GM18499 (cell line): ENCODE data around the gene PLEKHD1.
"Not testable (repeated sequence)": the region's sequence is repeated elsewhere in the genome, so short reads cannot be mapped to it uniquely, and the experiment has no call there.

Experiments
- ATAC-seq: cut with Tn5 transposase; IDR thresholded peaks from one replicate; pipeline ENCODE4 v1.9.1; 2021; ENCODE audit warnings: moderate number of reproducible peaks; ENCODE audit not compliant: insufficient read depth, unreplicated experiment

PLEKHD1 gene

DNA sequence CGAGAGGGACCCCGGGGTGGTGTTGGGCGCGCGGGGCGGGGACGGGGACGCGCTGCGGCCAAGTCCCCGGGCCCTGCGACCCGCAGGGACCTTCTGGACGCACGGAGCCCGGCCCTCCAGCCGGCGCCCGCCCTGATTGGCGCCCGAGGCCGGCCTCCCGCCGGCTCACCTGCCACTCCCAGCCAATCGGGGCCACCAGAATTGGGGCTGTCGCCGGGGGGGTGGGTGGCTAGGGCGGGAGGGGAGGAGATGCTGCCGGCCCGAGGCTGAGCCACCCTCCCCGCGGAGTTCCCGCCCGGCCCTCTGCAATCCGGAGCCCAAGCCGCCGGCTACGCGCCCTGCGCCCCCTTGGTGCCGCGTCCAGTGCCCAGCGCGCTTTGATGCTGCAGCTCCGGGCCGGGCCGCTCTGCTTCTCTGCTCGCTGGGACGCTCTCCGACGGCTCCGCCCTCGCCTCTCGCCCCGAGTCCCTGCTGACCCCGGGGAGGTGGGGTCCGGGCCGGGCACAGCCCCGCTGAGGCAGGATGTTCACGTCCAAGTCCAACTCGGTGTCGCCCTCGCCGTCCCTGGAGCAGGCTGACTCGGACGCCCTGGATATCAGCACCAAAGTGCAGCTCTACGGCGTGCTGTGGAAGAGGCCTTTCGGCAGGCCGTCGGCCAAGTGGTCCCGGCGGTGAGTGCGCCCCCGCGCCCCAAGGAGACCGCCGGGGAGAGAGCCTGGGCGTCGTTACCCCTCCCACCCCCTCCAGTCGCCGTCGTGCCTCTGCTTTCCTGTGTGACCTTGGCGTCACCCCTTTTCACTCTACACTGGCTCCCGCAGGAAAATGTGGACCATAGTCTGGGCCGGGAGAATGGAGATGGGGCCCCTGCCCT is at the start of gene PLEKHD1:
PLEKHD1 (plus strand) TSS at position 285 of the 871 bp plus-strand sequence; CDS start at position 523, 238 bp downstream.
- no peak for ATAC-seq

DNA sequence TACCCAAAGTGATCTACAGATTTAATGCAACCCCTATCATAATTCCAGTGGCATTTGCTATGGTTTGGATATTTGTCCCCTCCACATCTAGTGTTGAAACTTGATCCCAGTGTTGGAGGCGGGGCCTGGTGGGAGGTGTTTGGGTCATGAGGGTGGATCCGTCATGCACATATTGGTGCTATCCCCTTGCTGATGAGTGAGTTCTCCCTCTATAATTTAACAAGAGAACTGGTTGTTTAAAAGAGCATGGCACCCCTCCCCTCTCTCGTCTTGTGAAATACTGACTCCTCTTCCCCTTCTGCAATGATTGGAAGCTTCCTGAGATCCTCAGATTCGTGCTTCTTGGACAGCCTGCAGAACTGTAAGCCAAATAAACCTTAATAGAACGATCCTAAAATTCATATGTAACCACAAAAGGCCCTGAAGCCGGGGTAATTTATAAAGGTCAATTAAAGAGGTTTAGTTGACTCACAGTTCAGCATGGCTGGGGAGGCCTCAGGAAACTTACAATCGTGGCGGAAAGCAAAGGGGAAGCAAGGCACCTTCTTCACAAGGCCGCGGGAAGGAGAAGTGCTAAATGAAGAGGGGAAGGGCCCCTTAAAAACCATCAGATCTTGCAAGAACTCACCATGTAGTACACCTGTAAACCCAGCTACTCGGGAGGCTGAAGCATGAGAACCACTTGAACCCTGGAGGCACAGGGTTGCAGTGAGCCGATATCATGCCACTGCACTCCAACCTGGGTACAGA is 44.8 kb upstream of the PLEKHD1 start:
- no peak for ATAC-seq

DNA sequence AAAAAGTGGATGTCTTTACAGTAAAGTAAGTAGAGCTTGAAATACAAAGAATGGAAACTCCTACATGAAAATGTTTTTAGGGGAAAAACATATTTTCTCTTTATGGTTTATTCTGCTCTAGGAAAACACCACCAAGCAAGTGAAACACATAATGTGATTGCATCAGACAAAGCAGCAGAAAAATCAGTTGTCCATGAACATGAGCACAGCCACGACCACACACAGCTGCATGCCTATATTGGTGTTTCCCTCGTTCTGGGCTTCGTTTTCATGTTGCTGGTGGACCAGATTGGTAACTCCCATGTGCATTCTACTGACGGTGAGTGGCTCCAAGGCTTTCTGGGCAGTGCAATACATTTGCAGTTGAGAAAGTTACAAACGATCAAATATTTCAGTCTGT is 42.6 kb upstream of the PLEKHD1 start:
- ATAC-seq = no peak

DNA sequence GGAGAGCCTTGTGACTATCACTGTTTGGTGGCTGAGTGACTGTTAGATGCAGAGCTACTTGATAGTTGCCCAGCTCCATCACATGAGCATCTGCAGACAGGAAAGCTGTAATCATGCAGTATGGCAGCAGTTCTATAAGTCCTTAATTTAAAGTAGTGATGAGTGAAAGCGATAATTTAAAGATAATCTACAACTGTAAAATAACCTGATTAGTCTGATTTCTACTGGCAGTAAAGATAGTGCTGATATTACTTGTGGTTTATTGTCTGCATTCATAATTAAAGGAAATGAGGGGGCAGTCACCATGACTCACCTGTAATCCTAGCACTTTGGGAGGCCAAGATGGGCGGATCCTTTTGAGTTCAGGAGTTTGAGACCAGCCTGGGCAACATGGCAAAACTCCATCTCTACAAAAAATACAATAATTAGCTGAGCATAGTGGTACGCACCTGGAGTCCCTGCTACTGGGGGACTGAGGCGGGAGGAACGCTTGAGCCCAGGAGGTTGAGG is 41.2 kb upstream of the PLEKHD1 start:
- ATAC-seq = no peak

GRCh38 chr14:69449216-69449615 is 35.3 kb upstream of the PLEKHD1 start:
- no peak for ATAC-seq

DNA sequence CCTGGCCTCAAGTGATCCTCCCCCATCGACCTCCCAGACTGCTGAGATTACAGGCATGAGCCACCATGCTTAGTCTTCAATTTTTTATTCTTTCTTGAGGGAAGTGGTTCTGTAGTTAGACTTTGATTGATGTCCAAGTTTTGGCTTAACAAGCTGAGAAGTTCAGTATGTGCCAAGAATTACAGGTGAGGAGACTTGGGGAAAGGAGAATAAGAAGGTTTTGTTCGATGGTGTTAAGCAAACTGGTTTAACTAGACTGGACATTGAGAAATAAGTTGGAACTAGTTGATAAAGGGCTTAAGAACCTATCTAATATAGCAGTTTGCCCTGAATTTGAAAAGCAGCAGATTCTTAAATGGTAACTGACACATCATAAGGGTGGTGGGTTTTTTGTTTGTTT is 32.6 kb upstream of the PLEKHD1 start:
- ATAC-seq = no peak

GRCh38 chr14:69458350-69458749 is 26.2 kb upstream of the PLEKHD1 start:
- ATAC-seq = no peak

- no peak for ATAC-seq
These were observed 25.4 kb upstream of the PLEKHD1 start for GRCh38 chr14:69459122-69459521.

- ATAC-seq = no peak
These were observed 24.3 kb upstream of the PLEKHD1 start for GRCh38 chr14:69460093-69460701.

GRCh38 chr14:69464379-69464778 is 20.1 kb upstream of the PLEKHD1 start:
- ATAC-seq = no peak

DNA sequence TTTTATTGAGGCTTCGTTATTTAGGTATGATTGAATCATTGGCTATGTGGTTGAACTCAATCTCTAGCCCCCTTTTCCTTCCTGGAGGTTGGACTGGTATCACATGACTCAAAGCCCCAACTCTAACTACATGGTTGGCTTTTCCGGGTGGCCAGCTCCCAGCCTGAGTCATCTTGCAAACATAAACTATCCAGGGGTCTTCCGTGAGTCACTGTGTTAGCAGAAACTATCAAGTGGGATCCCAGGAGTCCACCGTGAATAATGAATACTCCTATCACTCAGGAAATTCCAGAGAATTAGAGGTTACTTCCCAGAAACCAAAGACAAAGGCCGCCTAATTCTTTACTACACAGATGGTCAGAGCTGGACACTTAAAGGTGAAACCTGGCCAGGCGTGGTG is 19.7 kb upstream of the PLEKHD1 start:
- no peak for ATAC-seq

GRCh38 chr14:69468949-69469348 is 15.6 kb upstream of the PLEKHD1 start:
- no peak for ATAC-seq

DNA sequence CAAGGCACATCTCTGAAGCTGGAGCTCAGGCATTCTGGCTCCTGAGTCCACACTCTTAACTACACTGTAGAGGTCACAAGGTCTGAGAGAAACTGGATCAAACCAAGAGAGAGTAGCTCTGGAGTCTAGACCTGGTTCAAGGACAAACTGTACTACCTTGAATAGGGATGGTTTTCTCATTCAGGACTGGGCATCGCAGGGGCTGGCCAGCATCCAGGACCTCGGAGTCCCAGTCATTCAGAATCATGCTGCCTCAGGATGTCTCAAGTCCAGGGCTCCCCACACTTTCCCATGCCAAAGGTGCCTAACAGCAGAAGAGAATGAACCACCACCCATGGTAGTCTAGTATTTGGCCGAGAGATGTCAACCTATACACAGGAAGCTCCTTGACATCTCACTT is 13.1 kb upstream of the PLEKHD1 start:
- ATAC-seq = no peak

GRCh38 chr14:69471916-69472315 is 12.6 kb upstream of the PLEKHD1 start:
- ATAC-seq = no peak

DNA sequence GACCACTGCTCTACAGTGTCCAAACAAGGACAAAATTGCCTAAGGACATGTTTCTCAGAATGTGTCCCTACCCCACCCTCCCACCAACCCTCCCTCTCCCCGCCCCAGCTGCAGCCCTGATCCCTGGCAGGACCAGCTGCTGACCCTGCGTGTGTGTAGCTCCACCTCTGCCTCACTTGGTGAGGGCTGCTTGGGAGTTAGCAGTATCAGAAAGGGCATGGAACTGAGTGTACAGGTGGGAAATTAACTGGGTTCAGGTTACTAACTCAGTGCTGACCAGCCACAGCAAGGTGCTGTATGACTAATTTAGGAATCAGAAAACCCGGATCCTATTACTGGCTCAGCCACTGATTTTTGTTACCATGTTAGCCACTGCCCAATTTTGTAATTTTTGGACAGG is 11.3 kb upstream of the PLEKHD1 start:
- no peak for ATAC-seq

DNA sequence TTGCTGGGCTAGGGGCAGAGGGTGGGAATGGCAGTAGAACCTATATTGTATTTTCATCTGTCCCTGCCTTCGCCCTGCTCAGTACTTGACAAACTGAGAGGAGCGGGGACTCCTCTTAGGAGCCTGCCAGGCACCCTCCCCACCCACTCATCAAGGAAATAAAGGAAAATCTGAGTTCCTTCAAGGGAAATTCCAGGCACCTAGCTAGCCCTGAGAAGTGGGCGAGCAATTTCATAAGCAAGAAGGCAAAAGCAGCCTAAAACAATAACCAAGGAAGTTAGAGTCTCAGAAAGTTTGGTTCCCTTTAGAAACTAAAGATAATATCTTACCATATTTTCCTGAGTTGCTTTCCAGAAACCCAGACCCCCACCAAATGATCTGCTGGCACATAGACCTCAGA is 10.6 kb upstream of the PLEKHD1 start:
- ATAC-seq = no peak

DNA sequence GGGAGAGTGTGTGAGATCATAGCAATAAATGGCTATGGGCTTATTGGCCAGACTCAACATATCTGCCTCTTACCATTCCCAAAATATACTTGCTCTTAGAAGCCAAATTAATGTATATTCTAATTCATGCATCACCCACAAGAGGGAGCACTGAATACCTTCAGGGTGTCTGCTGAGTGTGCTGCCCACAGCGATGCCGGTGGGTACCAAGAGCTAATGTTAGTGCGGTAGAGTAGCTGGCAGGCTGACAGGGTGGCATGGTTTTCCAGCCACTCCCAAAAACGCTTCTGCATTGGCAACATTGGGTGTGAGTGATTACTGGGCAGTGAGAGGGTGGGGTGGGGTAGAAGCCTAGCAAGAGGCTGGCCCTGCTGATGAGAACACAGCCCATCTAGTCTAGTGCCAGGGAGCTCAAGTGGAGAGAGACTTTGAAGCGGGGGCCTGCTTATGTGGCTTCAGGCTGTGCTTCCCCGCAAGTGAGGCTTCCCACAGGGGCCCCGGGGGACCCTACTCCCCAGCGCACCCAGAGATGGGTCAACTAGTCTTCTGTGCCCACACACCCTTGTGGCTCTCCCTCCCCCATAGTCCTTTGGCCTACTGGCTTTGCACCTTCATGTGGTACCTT is 9.2 kb upstream of the PLEKHD1 start:
- no peak for ATAC-seq

DNA sequence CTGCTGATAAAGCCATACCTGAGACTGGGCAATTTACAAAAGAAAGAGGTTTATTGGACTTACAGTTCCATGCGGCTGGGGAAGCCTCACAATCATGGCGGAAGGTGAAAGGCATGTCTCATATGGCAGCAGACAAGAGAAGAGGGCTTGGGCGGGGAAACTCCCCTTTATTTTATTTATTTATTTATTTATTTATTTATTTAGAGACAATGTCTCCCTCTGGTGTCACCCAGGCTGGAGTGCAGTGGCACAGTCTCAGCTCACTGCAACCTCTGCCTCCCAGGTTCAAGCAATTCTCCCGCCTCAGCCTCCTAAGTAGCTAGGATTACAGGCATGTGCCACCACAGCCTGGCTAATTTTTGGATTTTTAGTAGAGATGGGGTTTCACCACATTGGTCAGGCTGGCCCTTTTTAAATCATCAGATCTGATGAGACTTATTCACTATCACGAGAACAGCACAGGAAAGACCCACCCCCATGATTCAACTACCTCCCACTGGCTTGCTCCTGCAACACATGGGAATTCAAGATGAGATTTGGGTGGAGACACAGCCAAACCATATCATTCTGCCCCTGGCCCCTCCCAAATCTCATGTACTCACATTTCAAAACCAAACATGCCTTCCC is 7.6 kb upstream of the PLEKHD1 start:
- not testable (repeated sequence) for ATAC-seq

DNA sequence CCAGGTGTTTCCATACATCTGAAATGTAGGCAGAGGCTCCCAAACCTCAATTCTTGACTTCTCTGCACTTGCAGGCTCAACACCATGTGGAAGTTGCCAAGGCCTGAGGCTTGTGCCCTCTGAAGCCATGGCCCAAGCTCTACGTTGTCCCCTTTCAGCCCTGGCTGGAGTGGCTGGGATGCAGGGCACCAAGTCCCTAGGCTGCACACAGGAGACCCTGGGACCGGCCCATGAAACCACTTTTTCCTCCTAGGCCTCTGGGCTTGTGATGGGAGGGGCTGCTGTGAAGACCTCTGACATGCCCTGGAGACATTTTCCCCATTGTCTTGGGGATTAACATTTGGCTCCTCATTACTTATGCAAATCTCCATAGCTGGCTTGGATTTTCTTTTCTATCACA is 6.5 kb upstream of the PLEKHD1 start:
- ATAC-seq = not testable (repeated sequence)

DNA sequence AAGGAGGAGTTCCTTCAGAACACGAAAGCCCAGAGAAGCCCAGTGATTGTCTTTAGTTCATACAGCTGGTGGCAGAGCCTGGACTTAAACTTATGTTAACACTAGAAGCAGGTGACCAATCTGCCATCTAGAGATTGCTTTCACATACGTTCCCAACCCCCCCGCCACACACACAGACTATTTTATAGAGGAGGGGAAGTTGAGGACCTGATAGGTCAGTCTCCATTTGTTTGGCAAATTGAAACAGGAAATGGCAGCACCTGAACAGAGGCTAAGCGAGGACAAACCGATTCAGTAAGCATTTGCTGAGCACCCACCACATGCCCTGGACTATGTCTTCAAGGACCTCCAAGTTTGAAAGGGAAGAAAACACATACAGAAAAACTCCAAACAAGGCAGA is 4.8 kb upstream of the PLEKHD1 start:
- ATAC-seq = no peak
